T-helper 2 cell (primary cell): Measurements from ENCODE around the gene SNX15.
"Not testable (repeated sequence)": the region's sequence is repeated elsewhere in the genome, so short reads cannot be mapped to it uniquely, and the experiment has no call there.

Source experiments
- DNase-seq, 5 experiments: peaks; one replicate each; pipeline versions ENCODE4 v3.0.0 to v3.0.0-alpha.2; 2012 to 2022

SNX15 gene

DNA sequence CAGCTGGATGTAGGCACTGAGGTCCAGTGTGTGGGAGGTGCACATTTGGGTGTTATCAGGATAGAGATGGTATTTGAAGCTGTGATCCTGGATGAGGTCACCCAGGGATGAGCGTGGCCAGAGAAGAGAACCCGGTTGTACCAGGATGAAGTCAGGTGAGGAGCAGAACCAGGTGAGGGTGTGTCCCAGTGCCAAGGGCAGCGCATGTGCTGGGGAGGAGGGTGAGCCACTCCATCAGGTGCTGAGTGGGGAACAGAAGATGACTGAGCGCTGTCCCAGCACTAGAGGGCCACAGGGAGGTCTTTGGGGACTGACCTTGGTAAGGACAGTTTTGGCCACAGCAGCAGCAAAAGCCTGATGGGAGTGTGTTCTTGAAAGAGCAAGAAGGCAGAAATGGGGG is 10.5 kb upstream of the SNX15 start:
- no peak for DNase-seq

DNA sequence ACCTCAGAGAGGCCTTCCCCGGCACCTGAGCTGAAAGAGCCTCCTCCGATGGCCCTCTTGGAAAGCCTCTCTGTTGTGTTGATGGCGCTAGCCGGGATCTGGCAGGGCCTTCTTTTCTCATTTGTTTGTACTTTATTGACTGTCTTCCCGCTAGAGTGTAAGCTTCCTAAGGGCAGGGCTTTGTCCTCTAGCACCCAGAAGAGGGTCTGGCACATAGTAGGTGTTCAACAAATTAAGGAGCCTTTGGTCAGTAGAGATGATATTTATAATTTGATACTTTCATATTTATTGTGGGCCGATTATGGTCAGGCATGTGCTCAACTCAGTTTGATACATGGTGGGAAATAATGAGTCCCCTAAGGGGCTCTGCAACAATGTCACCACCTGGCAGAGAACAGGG is 9.3 kb upstream of the SNX15 start:
- DNase-seq: no peak

- DNase-seq: no peak
These were observed 7.4 kb upstream of the SNX15 start for GRCh38 chr11:65019824-65020223.

DNA sequence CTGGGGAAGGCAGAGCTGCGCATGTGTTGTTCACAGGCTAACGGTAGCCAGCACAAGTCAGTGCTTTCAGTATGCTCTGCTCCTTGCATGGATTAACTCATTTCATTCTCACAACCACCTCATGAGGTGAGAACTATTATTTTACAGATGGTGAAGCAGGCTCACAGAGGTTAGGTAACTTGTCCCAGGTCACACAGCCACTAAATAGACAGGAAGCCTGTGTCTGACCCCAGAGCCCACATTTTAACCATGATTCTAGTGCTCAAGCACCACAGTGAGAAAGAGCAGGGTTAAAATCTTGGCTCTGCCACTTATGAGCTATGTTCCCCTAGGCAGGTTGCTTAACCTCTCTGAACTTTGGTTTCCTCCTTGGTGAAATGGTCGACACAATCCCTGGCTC is 6.2 kb upstream of the SNX15 start:
- no peak for DNase-seq

DNA sequence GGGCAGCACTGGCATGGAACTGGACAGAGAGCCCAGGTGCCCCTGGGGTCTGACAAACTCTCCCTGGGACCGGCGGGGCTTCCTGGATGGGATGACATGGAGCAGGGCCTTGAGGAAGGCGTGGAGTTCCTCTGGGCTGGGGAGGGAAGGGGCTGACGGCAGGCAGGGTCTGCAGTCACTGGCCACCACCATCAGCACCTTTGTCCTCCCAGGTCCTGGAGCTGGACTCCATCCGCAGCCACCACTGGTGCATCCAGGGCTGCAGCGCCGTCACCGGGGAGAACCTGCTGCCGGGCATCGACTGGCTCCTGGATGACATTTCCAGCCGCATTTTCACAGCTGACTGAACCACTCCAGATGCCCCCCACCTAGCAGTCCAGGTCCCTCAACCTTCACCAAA is 5.7 kb upstream of the SNX15 start:
- no peak for DNase-seq

DNA sequence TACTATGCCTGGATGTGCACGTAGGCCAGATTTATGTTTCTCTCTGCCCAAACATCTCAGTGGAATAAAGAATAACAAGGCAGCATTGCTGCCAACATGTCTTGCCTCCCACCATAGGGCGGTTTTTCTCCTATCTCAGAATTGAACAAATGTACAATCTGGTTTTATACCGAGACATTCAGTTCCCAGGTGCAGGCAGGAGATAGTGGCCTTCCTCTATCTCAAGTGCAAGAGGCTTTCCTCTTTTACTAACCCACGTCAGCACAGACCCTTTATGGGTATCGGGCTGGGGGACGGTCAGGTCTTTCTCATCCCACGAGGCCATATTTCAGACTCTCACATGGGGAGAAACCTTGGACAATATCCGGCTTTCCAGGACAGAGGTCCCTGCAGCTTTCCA is 3.7 kb upstream of the SNX15 start:
- not testable (repeated sequence) for DNase-seq

GRCh38 chr11:65026810-65027209 is 429 bp upstream of the SNX15 start:
- DNase-seq: no peak

DNA sequence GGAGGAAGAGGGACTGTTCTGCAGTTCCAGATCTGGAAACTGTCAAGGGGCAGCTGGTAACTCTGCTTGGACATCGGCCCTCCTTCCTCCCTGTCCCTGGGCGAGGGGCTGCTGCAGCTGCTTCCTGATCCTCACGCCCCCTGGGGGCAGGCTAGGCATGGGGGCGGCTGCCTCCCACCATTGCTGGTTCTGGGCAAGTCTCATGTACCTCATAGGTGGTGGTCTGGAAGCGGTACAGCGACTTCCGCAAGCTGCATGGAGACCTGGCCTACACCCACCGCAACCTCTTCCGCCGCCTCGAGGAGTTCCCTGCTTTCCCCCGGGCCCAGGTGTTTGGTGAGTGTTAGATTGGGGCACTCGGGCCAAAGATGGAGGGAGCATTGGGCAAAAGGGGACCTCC is 5.0 kb downstream of the SNX15 start:
- DNase-seq: no peak

DNA sequence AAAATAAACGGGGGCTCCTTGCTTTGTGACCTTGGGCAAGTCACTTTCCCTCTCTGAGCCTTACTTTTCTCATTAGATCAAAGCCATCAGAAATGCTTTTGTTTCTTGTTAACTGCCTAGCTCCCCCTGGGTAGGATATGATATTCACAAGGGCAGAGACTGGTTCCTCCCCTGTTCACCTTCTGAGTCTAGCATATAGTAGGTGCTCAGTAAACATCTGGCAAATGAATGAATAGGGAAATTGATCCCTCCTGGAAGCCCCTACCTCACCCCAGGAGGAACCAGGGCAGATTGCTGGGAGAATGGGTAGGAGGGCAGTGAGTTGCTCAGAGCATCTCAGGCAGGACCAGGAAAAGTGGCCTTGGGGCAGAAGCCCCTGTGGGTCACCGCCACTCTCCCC is 7.2 kb downstream of the SNX15 start:
- DNase-seq: no peak

- no peak for DNase-seq
These were observed 8.3 kb downstream of the SNX15 start for GRCh38 chr11:65035579-65035978.

DNA sequence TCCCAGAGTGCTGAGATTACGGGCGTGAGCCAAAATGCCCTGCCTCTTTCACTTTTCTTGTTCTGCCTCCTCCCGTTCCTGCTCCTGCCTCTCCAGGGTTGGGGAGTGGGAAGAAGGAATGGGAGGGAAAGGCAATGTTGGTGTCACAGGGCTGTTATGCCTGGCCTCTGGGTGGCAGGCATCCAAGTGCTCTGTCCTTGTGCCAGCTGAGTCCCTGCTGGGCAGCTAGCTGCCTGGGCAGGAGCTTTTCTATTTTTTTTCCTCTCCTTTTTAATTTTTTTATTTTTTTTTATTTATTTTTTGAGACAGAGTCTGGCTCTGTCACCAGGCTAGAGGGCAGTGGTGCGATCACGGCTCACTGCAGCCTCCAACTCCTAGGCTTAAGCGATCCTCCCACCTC is 9.7 kb downstream of the SNX15 start:
- DNase-seq: no peak

- DNase-seq: no peak
These were observed 13.2 kb downstream of the SNX15 start for GRCh38 chr11:65040520-65040846.

- peak; percentile 72 to 99 (median 78) for DNase-seq
These were observed 13.8 kb downstream of the SNX15 start, which contains the start of gene SAC3D1 for GRCh38 chr11:65040847-65041622. Gene SAC3D1 (plus strand): TSS chr11:65041210. CDS start chr11:65041293, 83 bp downstream.

- DNase-seq: no peak
These were observed 15.7 kb downstream of the SNX15 start for GRCh38 chr11:65042891-65043290.

DNA sequence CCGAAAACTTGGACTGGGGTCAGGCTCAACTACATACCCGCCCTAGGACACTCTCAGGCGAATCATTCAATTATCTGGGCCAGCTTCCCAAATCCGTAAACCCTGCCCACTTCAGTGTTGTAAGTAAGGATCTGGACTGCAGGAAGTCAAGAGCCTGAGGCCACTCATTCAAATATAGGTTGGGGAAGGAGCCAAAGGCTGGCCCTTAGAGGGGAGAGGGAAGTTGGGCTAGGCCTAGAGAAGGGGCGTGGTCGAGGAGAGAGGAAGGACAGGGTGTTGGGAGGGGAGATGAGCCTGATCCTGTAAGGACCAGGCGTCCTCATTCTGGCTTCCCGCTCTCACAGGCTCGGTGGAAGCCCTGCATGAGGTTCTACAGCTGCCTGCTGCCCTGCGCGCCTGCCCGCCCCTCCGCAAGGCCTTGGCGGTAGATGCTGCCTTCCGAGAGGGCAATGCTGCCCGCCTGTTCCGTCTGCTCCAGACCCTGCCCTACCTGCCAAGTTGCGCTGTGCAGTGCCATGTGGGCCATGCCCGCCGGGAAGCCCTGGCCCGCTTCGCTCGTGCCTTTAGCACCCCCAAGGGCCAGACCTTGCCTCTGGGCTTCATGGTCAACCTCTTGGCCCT is 16.8 kb downstream of the SNX15 start:
- no peak for DNase-seq

DNA sequence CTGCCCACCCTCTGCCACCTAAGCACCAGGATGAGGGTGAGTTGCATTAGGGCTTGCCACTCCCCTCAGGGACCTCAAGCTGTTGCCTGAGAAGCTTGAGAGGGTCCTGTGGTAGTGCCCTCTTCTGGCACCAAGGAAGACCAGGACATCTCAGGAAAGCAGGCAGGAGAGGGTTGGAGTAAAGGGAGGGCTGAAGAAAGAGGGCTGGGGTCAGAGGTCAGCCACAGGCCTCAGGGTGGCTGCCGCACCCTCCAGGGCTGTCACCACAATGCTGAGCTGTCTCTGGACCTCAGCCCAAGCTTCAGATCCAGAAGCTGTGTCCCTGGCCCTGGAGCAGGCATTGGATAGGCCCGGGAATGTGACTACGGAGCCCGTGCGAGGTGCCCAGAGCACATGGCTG is 17.8 kb downstream of the SNX15 start:
- DNase-seq: no peak

GRCh38 chr11:65045728-65046127 is 18.5 kb downstream of the SNX15 start:
- DNase-seq: no peak

GRCh38 chr11:65047581-65048422 is 20.6 kb downstream of the SNX15 start:
- DNase-seq: peak in 2 of 5 experiments; percentile 13 to 30

GRCh38 chr11:65051398-65051858 is 24.2 kb downstream of the SNX15 start:
- no peak for DNase-seq

DNA sequence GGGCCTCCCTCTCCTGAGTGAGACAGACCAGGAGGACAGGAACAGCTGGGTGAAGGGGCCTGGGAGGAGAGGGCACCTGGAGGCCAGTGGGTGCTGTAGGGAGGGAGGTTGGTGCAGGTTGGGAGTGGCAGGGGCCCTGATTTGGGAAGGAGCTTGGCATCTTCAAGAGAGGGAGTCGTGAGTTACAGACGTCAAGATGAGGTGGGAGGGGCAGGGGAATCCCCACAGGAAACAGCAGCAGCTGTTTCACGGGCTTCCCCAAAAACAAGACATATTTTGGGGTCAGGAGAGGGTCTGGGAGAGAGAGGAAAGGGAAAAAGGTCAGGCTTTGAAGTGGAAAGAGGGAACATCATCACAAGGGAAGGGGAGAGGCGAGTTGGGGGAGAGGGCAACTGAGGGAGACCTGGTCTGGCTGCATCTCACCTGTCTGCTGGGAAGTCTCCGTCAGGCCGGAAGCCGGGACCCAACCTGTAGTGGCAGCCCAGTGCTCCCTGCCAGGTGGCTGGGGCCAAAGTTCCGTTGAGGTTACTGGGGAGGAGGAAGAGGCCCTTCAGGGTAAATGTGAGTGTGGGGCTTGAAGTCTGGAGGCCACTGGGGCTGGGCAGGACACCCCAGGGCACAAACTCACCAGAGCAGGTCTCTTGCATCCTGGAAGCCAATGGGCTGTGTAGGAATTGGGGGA is 26.7 kb downstream of the SNX15 start:
- DNase-seq: peak in 1 of 5 experiments; percentile 4

DNA sequence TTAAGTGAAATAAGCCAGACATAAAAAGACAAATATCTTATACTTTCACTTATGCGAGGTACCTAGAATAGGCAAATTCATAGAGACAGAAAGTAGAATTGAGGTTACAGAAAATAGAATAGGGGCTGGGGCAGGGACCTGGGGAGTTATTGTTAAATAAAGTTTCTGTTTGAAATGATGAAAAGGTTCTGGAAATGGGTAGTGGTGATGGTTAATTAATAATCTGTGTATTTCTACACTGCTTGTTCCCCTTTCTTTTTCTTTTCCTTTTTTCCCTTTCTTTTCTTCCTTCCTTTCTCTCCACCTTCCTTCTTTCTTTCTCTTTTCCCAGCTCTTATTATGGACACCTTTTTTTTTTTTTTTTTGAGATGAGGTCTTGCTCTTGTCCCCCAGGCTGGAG is 28.3 kb downstream of the SNX15 start:
- no peak for DNase-seq

- DNase-seq: no peak
These were observed 29.8 kb downstream of the SNX15 start for GRCh38 chr11:65056999-65057398.

DNA sequence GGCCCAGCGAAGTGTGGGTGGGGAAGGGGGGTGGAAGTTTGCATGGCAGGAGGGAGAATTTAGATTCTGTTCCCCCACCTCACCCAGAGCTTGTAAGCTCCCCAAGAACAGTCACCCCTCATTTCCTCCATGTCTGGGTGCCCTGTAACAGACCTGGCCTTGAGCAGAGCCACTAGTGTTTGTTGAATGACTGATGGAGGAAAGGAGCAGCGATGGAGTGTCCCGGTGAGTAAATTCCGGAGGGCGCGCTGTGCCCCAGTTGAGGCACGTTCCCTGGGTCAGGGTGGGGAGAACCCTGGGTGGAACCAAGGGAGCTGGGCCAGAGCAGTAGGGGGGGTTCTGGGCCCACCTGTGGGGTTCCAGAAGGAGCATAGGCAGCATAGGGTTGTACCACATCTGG is 30.3 kb downstream of the SNX15 start:
- no peak for DNase-seq
